WERI-Rb-1 (cell line): ENCODE data around the gene TRANK1.

Source experiments
- DNase-seq: peaks from one replicate; pipeline ENCODE4 v3.0.0-alpha.2; 2020
- H3K27ac ChIP-seq: fragments of 250-450 bp; sonication (Bioruptor Pico); 2 replicates; pipeline ENCODE4 v1.5.1; 2020; ENCODE audit warnings: mild to moderate bottlenecking, moderate library complexity
- H3K27me3 ChIP-seq: fragments of 250-450 bp; sonication (Bioruptor Pico); 2 replicates; pipeline ENCODE4 v1.5.1; 2021; ENCODE audit warnings: mild to moderate bottlenecking, low read depth, moderate library complexity; ENCODE audit not compliant: insufficient read depth, severe bottlenecking
- H3K36me3 ChIP-seq: fragments of 250-450 bp; sonication (Bioruptor Pico); 2 replicates; pipeline ENCODE4 v1.5.1; 2020; ENCODE audit warnings: mild to moderate bottlenecking, moderate library complexity
- H3K4me3 ChIP-seq: 2 replicates; pipeline ENCODE4 v1.5.1; 2011; ENCODE audit warnings: low read depth, mild to moderate bottlenecking, control low read depth, low read length
- H3K9me3 ChIP-seq: fragments of 250-450 bp; sonication (Bioruptor Pico); 2 replicates; pipeline ENCODE4 v1.5.1; 2021; ENCODE audit warnings: mild to moderate bottlenecking, moderate library complexity; ENCODE audit not compliant: severe bottlenecking
- CTCF ChIP-seq: IDR thresholded peaks from 2 replicates; pipeline ENCODE4 v1.5.1; 2011; ENCODE audit warnings: low read depth, mild to moderate bottlenecking, control low read depth, inconsistent platforms, low read length

Gene TRANK1

GRCh38 chr3:36871379-36872126 lies 73.3 kb downstream of the TRANK1 start:
- no peak; the same call in 1 of the 2 replicates for TF ChIP-seq CTCF
- Histone ChIP-seq H3K27me3 (no peaks in the 10 kb centered on the region), H3K27ac (no peak overlapping the region), H3K9me3 (no peaks in the 10 kb centered on the region), H3K36me3 (no peaks in the 10 kb centered on the region), H3K4me3 (no peak overlapping the region)
- DNase-seq, result no peak

- TF ChIP-seq CTCF, result peak; percentile 75
- no peak overlapping the region for H3K4me3 ChIP-seq
- no peaks in the 10 kb centered on the region for H3K27me3 ChIP-seq
- H3K36me3 ChIP-seq, result no peaks in the 10 kb centered on the region
- H3K9me3 ChIP-seq, result no peaks in the 10 kb centered on the region
- peak; percentile 62 for DNase-seq
- H3K27ac ChIP-seq, result no peak overlapping the region
Observed at GRCh38 chr3:36868614-36869436, 76.0 kb downstream of the TRANK1 start.

GRCh38 chr3:36867810-36868209 lies 77.0 kb downstream of the TRANK1 start:
- Histone ChIP-seq H3K27me3 (no peaks in the 10 kb centered on the region), H3K36me3 (no peaks in the 10 kb centered on the region), H3K4me3 (no peak overlapping the region), H3K9me3 (no peaks in the 10 kb centered on the region), H3K27ac (no peak overlapping the region)
- DNase-seq, result no peak
- no peak for TF ChIP-seq CTCF

- no peak for TF ChIP-seq CTCF
- no peaks in the 10 kb centered on the region for H3K36me3 ChIP-seq
- no peak for DNase-seq
Observed at GRCh38 chr3:36866368-36866767, 78.5 kb downstream of the TRANK1 start.

GRCh38 chr3:36864180-36865053 lies 80.4 kb downstream of the TRANK1 start:
- H3K36me3 ChIP-seq, result no peaks in the 10 kb centered on the region
- DNase-seq, result no peak
- TF ChIP-seq CTCF, result no peak
- H3K4me3 ChIP-seq, result no peak overlapping the region
- H3K27me3 ChIP-seq, result no peaks in the 10 kb centered on the region
- H3K27ac ChIP-seq, result no peak overlapping the region
- no peaks in the 10 kb centered on the region for H3K9me3 ChIP-seq

More at GRCh38 chr3:36866368-36866767, 78.5 kb downstream of the TRANK1 start:
- Histone ChIP-seq H3K27me3 (no peaks in the 10 kb centered on the region), H3K27ac (no peak overlapping the region), H3K4me3 (no peak overlapping the region), H3K9me3 (no peaks in the 10 kb centered on the region)
